Muscle of leg (tissue), 16 donors: ENCODE results near the gene ASB18. TPM values are rescaled to one million over a fixed set of nuclear protein-coding genes. Genes with fewer than 3 reads are reported as not detected.
A peak's percentile ranks its signal among the peaks of the same experiment; 100 is the strongest.

Source experiments
- DNase-seq: peaks from one replicate; pipeline ENCODE4 v3.0.0; 2013
- H3K27ac ChIP-seq: one replicate; pipeline ENCODE4 v1.5.1; 2013; ENCODE audit warnings: mild to moderate bottlenecking, low read length, control low read depth
- H3K27me3 ChIP-seq: one replicate; pipeline ENCODE4 v1.6.1; 2013; ENCODE audit warnings: low read length; ENCODE audit not compliant: control insufficient read depth, insufficient read depth
- H3K36me3 ChIP-seq: one replicate; pipeline ENCODE4 v1.6.1; 2013; ENCODE audit warnings: low read length; ENCODE audit not compliant: control insufficient read depth, insufficient read depth
- H3K4me1 ChIP-seq: one replicate; pipeline ENCODE4 v1.6.1; 2013; ENCODE audit warnings: low read length; ENCODE audit not compliant: control insufficient read depth, insufficient read depth
- H3K4me3 ChIP-seq: one replicate; pipeline ENCODE4 v1.5.1; 2013; ENCODE audit warnings: low read length, control low read depth
- H3K9me3 ChIP-seq: replicated peaks from 2 replicates; pipeline ENCODE4 v1.6.1; 2013; ENCODE audit warnings: low read depth, low read length; ENCODE audit not compliant: control insufficient read depth
- WGBS: methylation state at CpG from one replicate; pipeline ENCODE4 v1.1.5; 2013; ENCODE audit warnings: missing lambda C conversion rate; ENCODE audit not compliant: insufficient coverage; 5-methylcytosine and 5-hydroxymethylcytosine counted together
- long read RNA-seq, 11 donors: transcript quantifications; one replicate each; lab custom pipeline, GENCODE V29; 2026
- polyA plus RNA-seq, 8 donors: library from polyadenylated mRNA; unstranded; fragments of 120-200 nt; gene quantifications; one replicate each; pipeline versions ENCODE4 v1.2.1 to v1.2.3, GENCODE V29; 2013; ENCODE audit warnings: inconsistent platforms in 1 of 8, low replicate concordance in 1 of 8; ENCODE audit not compliant: insufficient read length in 8 of 8, insufficient read depth in 1 of 8
- total RNA-seq: library from RNA; stranded (reverse); fragments of 120-200 nt; gene quantifications from one replicate; pipeline ENCODE4 v1.2.4, GENCODE V29; 2013

Gene ASB18, protein sequence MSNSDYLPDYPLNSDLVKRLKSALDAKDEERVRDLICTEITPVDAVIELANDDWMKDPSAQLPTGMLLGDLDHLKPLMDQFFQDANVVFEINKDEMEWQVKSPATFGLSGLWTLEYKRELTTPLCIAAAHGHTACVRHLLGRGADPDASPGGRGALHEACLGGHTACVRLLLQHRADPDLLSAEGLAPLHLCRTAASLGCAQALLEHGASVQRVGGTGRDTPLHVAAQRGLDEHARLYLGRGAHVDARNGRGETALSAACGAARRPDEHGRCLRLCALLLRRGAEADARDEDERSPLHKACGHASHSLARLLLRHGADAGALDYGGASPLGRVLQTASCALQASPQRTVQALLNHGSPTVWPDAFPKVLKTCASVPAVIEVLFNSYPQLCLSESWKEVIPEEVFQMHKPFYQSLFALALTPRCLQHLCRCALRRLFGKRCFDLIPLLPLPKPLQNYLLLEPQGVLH
- total RNA-seq = 4.7 TPM
- 10 to 100 TPM in 1 of 8 donors, 1 to 10 TPM in 7; 2.9 to 11.0 (median 5.7) TPM for polyA plus RNA-seq
- long read RNA-seq, donor 1 = 0 reads
- long read RNA-seq, donor 2 = 0 reads
- long read RNA-seq, donor 3, partial matches to known transcripts = 0 of 1 reads
- long read RNA-seq, donor 3, other reads (novel, unspliced or antisense) = 0 of 1 reads
- long read RNA-seq, donor 4, partial matches to known transcripts = 0 of 2 reads
- long read RNA-seq, donor 4, other reads (novel, unspliced or antisense) = 0 of 2 reads
- long read RNA-seq, donor 5 = 0 reads
- long read RNA-seq, donor 6, partial matches to known transcripts = 0 of 1 reads
- long read RNA-seq, donor 6, other reads (novel, unspliced or antisense) = 0 of 1 reads
- long read RNA-seq, donor 7 = 0 reads
- long read RNA-seq, donor 8 = 0 reads
- long read RNA-seq, donor 9 = 0 reads
- long read RNA-seq, donor 10 = 0 reads
- long read RNA-seq, donor 11 = 0 reads

DNA sequence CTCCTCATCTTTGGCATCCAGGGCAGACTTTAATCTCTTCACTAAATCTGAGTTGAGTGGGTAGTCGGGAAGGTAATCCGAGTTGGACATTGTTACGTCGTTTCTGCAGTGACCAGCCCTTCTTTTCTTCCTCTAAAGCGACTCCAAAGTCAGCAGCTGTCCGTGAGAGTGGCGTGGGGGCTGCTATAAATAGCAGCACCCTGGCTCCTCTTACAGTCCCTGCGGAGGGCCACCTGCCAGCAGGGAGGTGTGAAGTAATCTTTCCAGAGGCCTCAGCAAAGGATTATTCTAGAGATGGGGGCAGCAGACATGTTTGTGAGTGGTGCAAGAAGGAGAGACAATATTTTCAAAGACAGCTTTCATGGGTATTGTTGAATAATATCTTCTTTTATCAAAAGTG lies at the start of gene ASB18:
Gene ASB18, minus strand, starts transcription at position 151 of the 400 bp plus-strand sequence. Its CDS starts 61 bp downstream, at position 90.
- WGBS = 0% methylated on average over 1 of the region's 8 CpGs
- DNase-seq = peak; percentile 74
- H3K36me3 ChIP-seq = no peaks in the 10 kb centered on the region
- peaks cover 15% of the 10 kb centered on the region for H3K27me3 ChIP-seq
- peaks cover under 1% of the 10 kb centered on the region for H3K9me3 ChIP-seq
- H3K4me1 ChIP-seq = peaks cover 29% of the 10 kb centered on the region
- peak within 1 kb of the TSS; percentile 84 for H3K27ac ChIP-seq
- peak within 1 kb of the TSS; percentile 39 for H3K4me3 ChIP-seq

- WGBS = 93% methylated on average over 2 of the region's 3 CpGs
- DNase-seq = no peak
- H3K27me3 ChIP-seq = peaks cover 2% of the 10 kb centered on the region
- H3K4me1 ChIP-seq = no peaks in the 10 kb centered on the region
- no peak overlapping the region for H3K27ac ChIP-seq
- peaks cover 3% of the 10 kb centered on the region for H3K9me3 ChIP-seq
- H3K4me3 ChIP-seq = no peak overlapping the region
- H3K36me3 ChIP-seq = no peaks in the 10 kb centered on the region
Observed at GRCh38 chr2:236311286-236311685, 47.1 kb upstream of the ASB18 start.

DNA sequence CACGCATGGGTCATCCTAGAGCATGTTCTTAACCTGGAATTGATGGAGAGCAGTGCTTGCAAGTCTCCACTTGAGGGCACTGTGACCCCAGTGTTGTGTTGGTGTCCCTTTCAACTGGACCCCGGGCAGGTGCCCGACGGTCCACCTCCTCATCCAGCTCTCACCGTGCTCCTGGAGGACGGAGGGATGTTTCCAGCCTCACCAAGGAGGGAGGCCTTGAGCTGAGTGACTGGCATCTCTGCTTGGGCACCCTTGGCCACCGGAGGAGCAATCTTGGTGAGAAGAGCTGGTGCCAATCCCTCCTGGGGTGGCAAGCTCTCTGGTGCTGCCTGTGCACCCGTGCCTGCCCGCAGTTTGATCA lies 45.4 kb upstream of the ASB18 start:
- WGBS = 40% methylated on average over 8 of the region's 9 CpGs
- Histone ChIP-seq H3K27ac (no peak overlapping the region), H3K9me3 (peaks cover 3% of the 10 kb centered on the region), H3K27me3 (peaks cover 2% of the 10 kb centered on the region), H3K4me3 (no peak overlapping the region), H3K36me3 (no peaks in the 10 kb centered on the region), H3K4me1 (no peaks in the 10 kb centered on the region)
- DNase-seq = peak; percentile 9

DNA sequence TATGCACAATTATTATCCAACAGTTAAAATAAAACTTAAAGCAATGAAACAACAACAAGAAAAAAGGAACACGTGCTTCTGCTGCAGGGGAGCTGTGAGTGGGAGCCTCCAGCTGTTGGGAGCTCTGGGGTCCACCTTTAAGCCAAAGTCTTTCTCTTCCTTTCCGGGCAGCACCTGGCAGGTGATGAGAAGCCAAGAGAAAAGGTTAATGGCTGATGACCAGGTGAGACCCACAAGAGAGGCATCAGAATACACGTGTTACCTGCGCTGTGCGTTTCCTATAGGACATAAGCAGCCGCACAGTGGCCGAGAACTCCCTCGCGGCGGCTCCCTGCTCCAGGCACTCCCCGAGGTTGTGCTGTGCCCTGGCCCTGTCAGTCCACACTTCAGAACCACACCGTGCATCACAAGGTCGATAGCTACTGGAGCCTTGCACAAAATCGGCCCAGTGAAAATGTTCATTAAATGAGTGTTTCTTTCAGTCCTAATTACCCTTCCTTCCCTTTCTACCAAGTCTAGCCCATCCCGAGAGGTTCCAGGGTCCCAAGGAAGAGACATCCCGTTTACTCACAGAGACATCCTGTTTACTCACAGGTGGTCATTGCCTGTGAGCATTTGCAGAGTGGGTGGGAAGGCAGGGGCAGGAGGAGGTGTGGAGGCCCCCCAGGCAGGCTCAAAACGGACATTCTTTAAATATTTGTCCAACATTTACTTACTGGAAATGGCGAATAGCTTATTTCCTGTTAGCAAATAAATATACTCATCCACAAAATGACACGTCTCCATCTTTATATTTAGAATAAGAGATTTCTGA lies 44.9 kb upstream of the ASB18 start:
- Histone ChIP-seq H3K36me3 (no peaks in the 10 kb centered on the region), H3K4me1 (no peaks in the 10 kb centered on the region), H3K27ac (no peak overlapping the region), H3K4me3 (no peak overlapping the region), H3K9me3 (peaks cover 3% of the 10 kb centered on the region), H3K27me3 (peaks cover 2% of the 10 kb centered on the region)
- 75% methylated on average over 12 of the region's 19 CpGs for WGBS
- DNase-seq = no peak

GRCh38 chr2:236307641-236308040 lies 43.4 kb upstream of the ASB18 start:
- no peak overlapping the region for H3K27ac ChIP-seq

DNA sequence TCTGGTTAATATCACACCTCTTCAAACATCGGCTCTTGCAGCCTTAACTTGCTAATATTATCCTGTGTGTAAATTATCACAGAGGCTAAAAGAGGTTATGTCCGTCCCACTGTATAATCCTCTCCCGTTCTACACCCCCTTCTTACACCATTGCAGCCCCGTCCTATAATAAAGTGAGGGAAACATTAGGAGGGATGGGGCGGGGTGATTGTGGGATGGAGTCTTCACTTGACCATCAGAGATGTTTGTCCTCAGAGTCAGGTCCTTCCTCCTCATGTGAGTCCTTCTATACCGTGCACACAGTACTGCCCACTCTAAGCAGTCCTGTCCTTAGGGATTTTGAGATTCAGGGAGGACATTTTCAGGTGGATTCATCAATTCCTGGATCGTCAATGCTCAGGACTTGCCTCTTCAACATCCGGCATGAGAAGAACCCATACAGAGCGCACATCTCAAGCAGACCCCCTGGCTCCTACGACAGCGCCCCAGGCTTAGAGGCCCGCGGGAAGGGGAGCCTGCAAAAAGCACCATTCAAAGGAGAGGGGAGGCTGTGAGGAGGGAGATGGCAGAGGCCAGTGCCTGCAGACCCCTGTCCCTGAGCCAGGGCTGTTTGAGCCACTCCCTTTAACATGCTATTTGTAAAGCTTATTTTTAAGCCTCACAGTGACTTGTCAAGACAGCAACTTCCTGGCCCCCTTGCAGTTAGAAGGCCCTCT lies 42.8 kb upstream of the ASB18 start:
- H3K4me3 ChIP-seq = no peak overlapping the region
- no peaks in the 10 kb centered on the region for H3K36me3 ChIP-seq
- no peaks in the 10 kb centered on the region for H3K9me3 ChIP-seq
- peaks cover 2% of the 10 kb centered on the region for H3K27me3 ChIP-seq
- 93% methylated on average over 2 of the region's 13 CpGs for WGBS
- DNase-seq = no peak
- H3K27ac ChIP-seq = no peak overlapping the region
- H3K4me1 ChIP-seq = no peaks in the 10 kb centered on the region

More at GRCh38 chr2:236307641-236308040, 43.4 kb upstream of the ASB18 start:
- no peak overlapping the region for H3K4me3 ChIP-seq
- WGBS = 85% methylated on average over 11 of the region's 12 CpGs
- no peaks in the 10 kb centered on the region for H3K36me3 ChIP-seq
- no peaks in the 10 kb centered on the region for H3K4me1 ChIP-seq
- no peaks in the 10 kb centered on the region for H3K9me3 ChIP-seq
- no peak for DNase-seq
- peaks cover 2% of the 10 kb centered on the region for H3K27me3 ChIP-seq

- 63% methylated on average over 2 of the region's 6 CpGs for WGBS
Observed at GRCh38 chr2:236305964-236306605, 41.9 kb upstream of the ASB18 start.

DNA sequence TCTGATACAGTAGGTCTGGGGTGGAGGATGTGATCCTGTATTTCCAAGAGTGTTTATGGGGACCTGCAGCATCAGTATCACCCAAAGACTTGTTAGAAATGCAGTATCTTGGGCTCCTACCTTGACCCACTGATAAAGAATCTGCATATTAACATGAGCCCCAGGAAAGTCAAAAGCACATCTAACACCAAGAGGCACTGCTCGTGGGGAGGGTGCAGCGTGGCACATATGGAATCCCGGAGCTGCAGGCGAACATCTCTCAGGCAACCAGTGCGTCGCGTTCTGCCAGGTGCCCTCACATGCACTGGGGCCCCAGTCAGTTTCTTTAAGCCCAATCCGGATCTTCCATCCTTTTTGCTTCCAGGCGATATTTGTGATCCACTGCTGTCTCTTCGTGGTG lies 41.3 kb upstream of the ASB18 start:
- Histone ChIP-seq H3K9me3 (no peaks in the 10 kb centered on the region), H3K36me3 (no peaks in the 10 kb centered on the region), H3K4me1 (no peaks in the 10 kb centered on the region), H3K27me3 (peaks cover 2% of the 10 kb centered on the region), H3K27ac (no peak overlapping the region), H3K4me3 (no peak overlapping the region)
- WGBS = 81% methylated on average over 10 of the region's 10 CpGs
- no peak for DNase-seq

More at GRCh38 chr2:236305964-236306605, 41.9 kb upstream of the ASB18 start:
- no peak for DNase-seq
- H3K36me3 ChIP-seq = no peaks in the 10 kb centered on the region
- no peaks in the 10 kb centered on the region for H3K9me3 ChIP-seq
- H3K27me3 ChIP-seq = peaks cover 2% of the 10 kb centered on the region
- no peak overlapping the region for H3K4me3 ChIP-seq
- no peak overlapping the region for H3K27ac ChIP-seq
- H3K4me1 ChIP-seq = no peaks in the 10 kb centered on the region

GRCh38 chr2:236303935-236304334 lies 39.7 kb upstream of the ASB18 start:
- Histone ChIP-seq H3K4me3 (no peak overlapping the region), H3K9me3 (no peaks in the 10 kb centered on the region), H3K4me1 (no peaks in the 10 kb centered on the region), H3K27me3 (peaks cover 3% of the 10 kb centered on the region), H3K27ac (no peak overlapping the region), H3K36me3 (no peaks in the 10 kb centered on the region)
- WGBS = 100% methylated on average over 1 of the region's 2 CpGs
- DNase-seq = no peak
